ENCODE results near the gene EIF3B. TPM values are rescaled to one million over a fixed set of nuclear protein-coding genes. Genes with fewer than 3 reads are reported as not detected.
A peak's percentile ranks its signal among the peaks of the same experiment; 100 is the strongest.

The EIF3B gene
- total and polyA plus RNA-seq, 3 donors from 2014 or later: 165 to 263 (median 237) TPM

- Histone ChIP-seq H3K27me3 (no peaks in the 10 kb centered on the region), H3K9me3 (no peaks in the 10 kb centered on the region), H3K4me1 (peaks cover 20% of the 10 kb centered on the region), H3K27ac (peak overlapping the region; percentile 99 to 100), H3K36me3 (ENCODE audit: low read depth, missing control alignments) (no peaks in the 10 kb centered on the region), H3K4me3 (peak overlapping the region; percentile 98 to 99)
- DNase-seq: peak; percentile 30
- TF ChIP-seq POLR2A (IDR thresholded peaks at IDR 0.05): peak; percentile 13
- TF ChIP-seq, protein P1, sequence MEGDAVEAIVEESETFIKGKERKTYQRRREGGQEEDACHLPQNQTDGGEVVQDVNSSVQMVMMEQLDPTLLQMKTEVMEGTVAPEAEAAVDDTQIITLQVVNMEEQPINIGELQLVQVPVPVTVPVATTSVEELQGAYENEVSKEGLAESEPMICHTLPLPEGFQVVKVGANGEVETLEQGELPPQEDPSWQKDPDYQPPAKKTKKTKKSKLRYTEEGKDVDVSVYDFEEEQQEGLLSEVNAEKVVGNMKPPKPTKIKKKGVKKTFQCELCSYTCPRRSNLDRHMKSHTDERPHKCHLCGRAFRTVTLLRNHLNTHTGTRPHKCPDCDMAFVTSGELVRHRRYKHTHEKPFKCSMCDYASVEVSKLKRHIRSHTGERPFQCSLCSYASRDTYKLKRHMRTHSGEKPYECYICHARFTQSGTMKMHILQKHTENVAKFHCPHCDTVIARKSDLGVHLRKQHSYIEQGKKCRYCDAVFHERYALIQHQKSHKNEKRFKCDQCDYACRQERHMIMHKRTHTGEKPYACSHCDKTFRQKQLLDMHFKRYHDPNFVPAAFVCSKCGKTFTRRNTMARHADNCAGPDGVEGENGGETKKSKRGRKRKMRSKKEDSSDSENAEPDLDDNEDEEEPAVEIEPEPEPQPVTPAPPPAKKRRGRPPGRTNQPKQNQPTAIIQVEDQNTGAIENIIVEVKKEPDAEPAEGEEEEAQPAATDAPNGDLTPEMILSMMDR (IDR thresholded peaks at IDR 0.05): no peak
- 44 to 47% methylated on average over 22 of the region's 22 CpGs for WGBS, 2 donors
- intact Hi-C loops (cut with DNase I; ENCODE audit: low total_unique reads): no loop called here
Observed at GRCh38 chr7:2353113-2353935, 1.3 kb upstream of the EIF3B start.

DNA sequence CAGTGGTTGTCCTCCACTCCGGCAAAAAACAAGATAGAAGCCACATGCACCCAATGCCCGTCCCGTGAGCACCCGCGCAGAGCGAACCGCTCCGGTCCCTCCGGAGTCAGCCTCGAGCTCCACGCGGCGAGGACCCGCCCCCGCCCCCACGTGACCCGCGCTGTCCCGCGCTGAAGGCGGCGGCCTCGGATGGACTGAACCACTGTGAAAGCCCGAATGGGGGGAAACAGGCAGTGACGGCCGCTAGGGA is 766 bp upstream of the EIF3B start:
- H3K27ac ChIP-seq: peak overlapping the region; percentile 99 to 100
- peak; percentile 92 for DNase-seq
- no peaks in the 10 kb centered on the region for H3K27me3 ChIP-seq
- peaks cover 25% of the 10 kb centered on the region for H3K4me1 ChIP-seq
- peak overlapping the region; percentile 98 to 99 for H3K4me3 ChIP-seq
- no peaks in the 10 kb centered on the region for H3K36me3 ChIP-seq (ENCODE audit: low read depth, missing control alignments)
- TF ChIP-seq POLR2A (IDR thresholded peaks at IDR 0.05): no peak
- TF ChIP-seq, protein P1 (IDR thresholded peaks at IDR 0.05): no peak
- H3K9me3 ChIP-seq: no peaks in the 10 kb centered on the region
- intact Hi-C loops (cut with DNase I; ENCODE audit: low total_unique reads): no loop called here
- WGBS, 2 donors: 0% methylated on average over 24 to 26 of the region's 26 CpGs

GRCh38 chr7:2354939-2355704 is 495 bp downstream of the EIF3B start:
- TF ChIP-seq, protein P1 (IDR thresholded peaks at IDR 0.05): no peak
- no peak for TF ChIP-seq POLR2A (IDR thresholded peaks at IDR 0.05)
- H3K4me1 ChIP-seq: peaks cover 37% of the 10 kb centered on the region
- 0 to 2% methylated on average over 16 to 66 of the region's 92 CpGs for WGBS, 2 donors
- DNase-seq: peak; percentile 28
- peak overlapping the region; percentile 98 to 99 for H3K4me3 ChIP-seq
- intact Hi-C loops (cut with DNase I; ENCODE audit: low total_unique reads): no loop called here
- no peaks in the 10 kb centered on the region for H3K27me3 ChIP-seq
- H3K27ac ChIP-seq: peak overlapping the region; percentile 37 to 100
- H3K9me3 ChIP-seq: no peaks in the 10 kb centered on the region
- no peaks in the 10 kb centered on the region for H3K36me3 ChIP-seq (ENCODE audit: low read depth, missing control alignments)

DNA sequence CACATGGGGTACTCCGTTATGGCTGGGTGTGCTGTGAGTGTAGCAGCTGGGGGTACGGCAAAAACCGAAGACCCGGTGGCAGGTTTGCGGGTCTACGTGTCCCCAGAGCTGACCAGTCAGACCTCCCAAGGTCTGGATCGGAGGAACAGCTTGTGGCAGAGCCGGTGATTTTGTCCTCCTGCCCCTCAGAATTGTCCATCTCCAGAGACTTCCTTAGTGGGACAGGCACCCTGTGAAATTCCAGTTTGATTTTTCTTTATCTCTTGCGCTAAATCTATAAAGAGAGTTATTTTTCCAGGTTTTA is 1.0 kb downstream of the EIF3B start:
- 3% methylated on average over 8 to 9 of the region's 9 CpGs for WGBS, 2 donors
- Histone ChIP-seq H3K4me3 (peak overlapping the region; percentile 98 to 99), H3K36me3 (ENCODE audit: low read depth, missing control alignments) (no peaks in the 10 kb centered on the region), H3K27me3 (no peaks in the 10 kb centered on the region), H3K9me3 (no peaks in the 10 kb centered on the region), H3K27ac (peak overlapping the region; percentile 37 to 100), H3K4me1 (peaks cover 37% of the 10 kb centered on the region)
- intact Hi-C loops (cut with DNase I; ENCODE audit: low total_unique reads): no loop called here
- no peak for DNase-seq
- no peak for TF ChIP-seq POLR2A (IDR thresholded peaks at IDR 0.05)
- TF ChIP-seq, protein P1 (IDR thresholded peaks at IDR 0.05): no peak

Data from testis (tissue), 3 donors.